HFF-Myc (cell line): ENCODE results near the gene KCNAB1.
A peak's percentile ranks its signal among the peaks of the same experiment; 100 is the strongest.
"Not testable (repeated sequence)": the region's sequence is repeated elsewhere in the genome, so short reads cannot be mapped to it uniquely, and the experiment has no call there.

Source experiments
- DNase-seq: peaks from one replicate; pipeline ENCODE4 v3.0.0-alpha.2; 2011; ENCODE audit warnings: low read depth; ENCODE audit errors: extremely low read depth
- H3K4me3 ChIP-seq: replicated peaks from 2 replicates; pipeline ENCODE4 v1.5.1; 2011; ENCODE audit warnings: low read depth, mild to moderate bottlenecking, control low read depth, low read length
- TF ChIP-seq, protein P1 (sequence below): IDR thresholded peaks from 2 replicates; pipeline ENCODE4 v1.5.1; 2012; ENCODE audit warnings: mild to moderate bottlenecking, low read depth, low read length, control low read depth; ENCODE audit errors: missing control alignments

Gene KCNAB1

DNA sequence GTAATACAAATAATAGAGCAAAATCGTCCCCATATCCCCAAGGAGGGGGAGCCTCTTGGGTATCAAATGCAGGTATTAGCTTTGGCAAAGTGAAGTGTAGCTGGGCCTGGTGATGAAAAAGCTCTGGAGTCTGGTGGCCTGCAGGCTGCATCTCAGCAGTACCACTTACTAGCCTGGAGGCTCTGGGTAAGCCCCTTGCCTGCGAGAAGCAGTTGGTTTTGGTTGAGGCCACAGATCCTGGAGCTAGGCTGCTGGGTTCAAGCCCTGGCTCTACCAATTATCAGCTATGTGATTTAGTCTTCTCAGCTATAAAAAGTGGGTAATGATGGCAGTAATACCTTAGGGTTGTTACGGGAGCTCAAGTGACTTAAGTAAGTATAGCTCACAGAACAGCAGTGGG is 6.1 kb downstream of the KCNAB1 start:
- no peak for DNase-seq
- no peak overlapping the region for H3K4me3 ChIP-seq
- TF ChIP-seq, protein P1, sequence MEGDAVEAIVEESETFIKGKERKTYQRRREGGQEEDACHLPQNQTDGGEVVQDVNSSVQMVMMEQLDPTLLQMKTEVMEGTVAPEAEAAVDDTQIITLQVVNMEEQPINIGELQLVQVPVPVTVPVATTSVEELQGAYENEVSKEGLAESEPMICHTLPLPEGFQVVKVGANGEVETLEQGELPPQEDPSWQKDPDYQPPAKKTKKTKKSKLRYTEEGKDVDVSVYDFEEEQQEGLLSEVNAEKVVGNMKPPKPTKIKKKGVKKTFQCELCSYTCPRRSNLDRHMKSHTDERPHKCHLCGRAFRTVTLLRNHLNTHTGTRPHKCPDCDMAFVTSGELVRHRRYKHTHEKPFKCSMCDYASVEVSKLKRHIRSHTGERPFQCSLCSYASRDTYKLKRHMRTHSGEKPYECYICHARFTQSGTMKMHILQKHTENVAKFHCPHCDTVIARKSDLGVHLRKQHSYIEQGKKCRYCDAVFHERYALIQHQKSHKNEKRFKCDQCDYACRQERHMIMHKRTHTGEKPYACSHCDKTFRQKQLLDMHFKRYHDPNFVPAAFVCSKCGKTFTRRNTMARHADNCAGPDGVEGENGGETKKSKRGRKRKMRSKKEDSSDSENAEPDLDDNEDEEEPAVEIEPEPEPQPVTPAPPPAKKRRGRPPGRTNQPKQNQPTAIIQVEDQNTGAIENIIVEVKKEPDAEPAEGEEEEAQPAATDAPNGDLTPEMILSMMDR = no peak

DNA sequence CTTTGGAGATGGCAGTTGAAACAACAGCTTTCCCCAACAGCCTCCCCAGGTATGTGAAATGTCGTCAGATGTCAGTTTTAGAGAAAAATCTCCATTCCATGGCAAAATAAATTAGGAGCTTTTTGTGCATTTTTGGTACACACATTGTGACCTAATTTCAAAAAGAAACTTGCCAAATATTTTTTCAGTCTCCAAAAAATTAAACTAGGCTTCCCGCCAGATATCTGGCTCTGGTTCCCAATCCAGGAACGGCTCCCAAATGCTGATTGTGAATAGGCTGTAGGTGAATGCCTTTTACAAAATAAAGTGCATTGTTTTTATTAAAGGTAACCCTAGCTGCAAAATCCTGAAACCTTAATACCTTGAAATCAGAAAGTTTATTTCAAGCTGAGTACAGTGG is 10.9 kb downstream of the KCNAB1 start:
- TF ChIP-seq, protein P1 = no peak
- no peak overlapping the region for H3K4me3 ChIP-seq
- no peak for DNase-seq

DNA sequence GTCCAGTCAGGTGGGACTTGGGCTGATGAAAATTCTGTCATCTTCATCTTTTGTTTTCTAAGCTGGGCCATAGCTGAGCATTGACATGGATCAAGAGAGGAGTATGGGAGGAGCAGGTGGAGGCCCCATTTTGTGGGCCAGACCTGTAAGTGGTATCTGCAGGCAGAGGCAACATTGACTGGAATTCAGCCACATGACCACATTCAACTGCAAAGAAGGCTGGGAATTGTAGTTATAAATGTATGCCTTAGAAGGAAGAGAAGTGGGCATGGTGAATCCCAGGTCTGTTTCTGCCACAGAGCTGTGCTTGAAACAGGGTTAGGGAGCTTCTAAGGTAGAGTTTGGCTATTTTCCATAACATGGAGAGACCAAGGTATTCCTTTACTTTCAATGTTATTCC is 11.4 kb downstream of the KCNAB1 start:
- TF ChIP-seq, protein P1 = no peak
- DNase-seq = no peak
- H3K4me3 ChIP-seq = no peak overlapping the region

DNA sequence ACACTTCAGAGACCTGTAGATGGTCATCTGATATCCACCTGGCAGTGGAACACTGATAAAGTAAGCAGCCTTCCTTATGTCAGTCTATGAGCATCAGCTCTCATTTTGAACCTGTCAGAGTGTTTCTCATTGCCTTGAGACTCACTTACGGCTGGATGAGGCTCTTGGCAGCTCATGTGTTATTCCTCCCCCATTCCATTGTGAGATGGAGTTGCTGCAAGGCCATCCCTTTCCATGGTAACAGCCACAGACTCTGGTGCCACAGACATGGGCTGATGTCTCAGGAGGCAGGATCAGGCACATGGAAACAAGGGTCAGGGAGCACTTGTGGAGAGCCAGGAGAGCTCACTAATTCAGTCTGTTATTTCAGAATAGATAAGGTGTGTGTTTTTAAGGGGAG is 11.9 kb downstream of the KCNAB1 start:
- no peak for DNase-seq
- no peak overlapping the region for H3K4me3 ChIP-seq
- TF ChIP-seq, protein P1 = no peak

DNA sequence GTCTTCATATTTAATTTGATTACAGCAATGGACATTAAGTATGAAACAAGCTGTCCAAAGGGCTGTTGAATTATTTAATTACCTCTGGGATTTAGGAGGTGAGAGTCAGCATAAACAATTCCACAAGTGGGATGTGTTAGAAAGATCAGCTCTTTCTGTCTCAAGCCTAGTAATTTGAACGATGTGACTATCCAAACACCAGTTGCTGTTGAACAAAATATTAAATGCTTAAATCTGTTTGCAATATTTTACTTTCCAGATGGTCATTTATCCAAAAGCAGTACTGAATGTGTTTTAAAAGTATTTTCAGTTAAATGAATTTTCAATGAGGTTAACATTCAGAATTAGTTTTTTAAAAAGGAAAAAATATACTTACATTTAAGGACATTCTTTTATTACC is 12.7 kb downstream of the KCNAB1 start:
- no peak for DNase-seq
- TF ChIP-seq, protein P1 = no peak
- no peak overlapping the region for H3K4me3 ChIP-seq

DNA sequence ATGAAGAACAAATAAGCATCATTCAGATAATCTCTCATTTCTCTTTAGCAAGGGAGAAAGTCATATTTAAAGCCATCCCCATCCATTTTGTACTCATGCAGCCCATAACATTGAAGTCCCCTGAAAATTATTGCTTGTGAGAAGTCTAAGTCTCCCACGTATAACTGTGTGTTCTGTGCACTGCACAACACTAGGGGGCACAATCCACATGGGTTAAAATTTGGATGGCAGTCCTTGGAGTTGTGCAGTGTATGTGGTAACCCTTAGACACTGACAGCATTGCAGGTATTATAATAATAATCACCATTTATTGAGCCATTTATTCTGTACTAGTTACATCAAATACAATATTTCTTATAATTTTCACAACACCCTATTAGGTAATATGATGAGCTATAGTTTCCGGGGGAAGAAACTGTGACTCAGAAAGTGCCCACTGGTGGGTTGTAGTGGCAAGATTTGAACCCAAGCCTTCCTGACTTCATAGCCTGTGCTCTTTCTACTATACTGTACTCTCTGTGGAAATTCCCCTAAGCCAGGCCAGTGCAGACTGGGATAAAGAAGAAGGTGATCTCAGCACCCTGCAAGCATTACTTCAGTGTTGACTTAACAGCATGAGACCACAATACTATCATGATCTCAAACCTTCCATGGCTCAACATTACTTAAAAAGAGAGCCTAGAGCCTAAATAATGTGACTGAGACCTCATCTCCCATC is 15.7 kb downstream of the KCNAB1 start:
- TF ChIP-seq, protein P1 = peak; percentile 53
- H3K4me3 ChIP-seq = no peak overlapping the region
- DNase-seq = no peak

DNA sequence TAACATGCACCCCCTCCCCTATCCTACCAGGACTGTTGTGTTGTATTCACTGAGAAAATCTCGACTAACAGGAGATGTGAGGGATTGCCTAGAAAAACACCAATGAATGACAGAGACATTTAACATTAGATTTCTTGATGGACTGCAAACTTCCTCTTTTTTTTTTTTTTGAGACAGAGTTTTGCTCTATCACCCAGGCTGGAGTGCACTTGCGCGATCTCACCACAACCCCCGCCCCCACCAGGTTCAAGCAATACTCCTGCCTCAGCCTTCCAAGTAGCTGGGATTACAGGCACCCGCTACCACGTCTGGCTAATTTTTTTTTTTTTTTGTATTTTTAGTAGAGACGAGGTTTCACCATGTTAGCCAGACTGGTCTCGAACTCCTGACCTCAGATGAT is 17.0 kb downstream of the KCNAB1 start:
- not testable (repeated sequence) for H3K4me3 ChIP-seq, DNase-seq
